ENCODE data around the gene PPP2R1B. TPM values are rescaled to one million over a fixed set of nuclear protein-coding genes. Genes with fewer than 3 reads are reported as not detected.

Gene PPP2R1B
- total and polyA plus RNA-seq, 2 donors (not counting 3 experiments of a cell fraction or from before 2014, with no cell fraction given): 18.0 to 50.8 TPM

DNA sequence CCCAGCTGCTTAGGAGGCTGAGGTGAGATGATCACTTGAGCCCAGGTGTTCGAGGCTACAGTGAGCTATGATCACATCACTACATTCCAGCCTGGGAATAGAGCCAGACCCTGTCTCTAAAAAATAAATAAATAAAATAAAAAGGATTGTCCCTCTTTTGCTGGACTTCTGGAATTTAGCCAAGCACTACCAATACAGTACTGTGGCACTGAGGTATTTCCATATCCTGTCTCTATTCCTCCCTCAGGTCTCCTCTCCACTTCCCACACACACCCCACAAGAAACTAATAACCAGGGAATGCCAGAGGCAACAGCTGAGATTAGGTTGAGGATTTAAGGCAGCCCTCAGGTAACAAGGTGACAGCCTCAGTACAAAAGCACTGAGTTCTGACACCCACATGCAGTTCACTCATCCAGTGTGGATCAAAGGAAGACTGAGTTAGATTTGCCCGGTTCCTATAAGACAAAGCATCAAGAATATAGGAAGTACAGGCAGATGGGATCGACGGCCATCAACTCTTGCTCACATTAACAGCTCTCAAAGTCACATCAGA lies 4.5 kb upstream of the PPP2R1B start:
- intact Hi-C loops (cut with micrococcal nuclease): no loop called here
- no peak for DNase-seq (ENCODE audit: low read depth, low spot score)
- Histone ChIP-seq H3K4me2 (ENCODE audit: insufficient read depth, low read length) (no peak overlapping the region), H3K9me3 (replicated peaks; ENCODE audit: control insufficient read depth, insufficient read depth, low read length) (no peaks in the 10 kb centered on the region), H3K4me1 (ENCODE audit: control insufficient read depth, extremely low read depth, insufficient read depth, low read length) (peaks cover 6% of the 10 kb centered on the region), H3K36me3 (ENCODE audit: control insufficient read depth in 2 of 2, extremely low read depth in 1 of 2, insufficient read depth in 2 of 2, low read length in 2 of 2) (no peaks in the 10 kb centered on the region), H3K9ac (replicated peaks; ENCODE audit: extremely low read depth, insufficient read depth, low read length) (no peak overlapping the region), H3K4me3 (replicated peaks in 1 of 3; ENCODE audit: insufficient read depth in 1 of 3, low read depth in 1 of 3, low read length in 3 of 3) (no peak overlapping the region), H3K9me1 (replicated peaks; ENCODE audit: control insufficient read depth, extremely low read depth, insufficient read depth, low read length) (no peaks in the 10 kb centered on the region), H3K27ac (ENCODE audit: insufficient read depth, low read depth, low read length) (no peak overlapping the region), H4K20me1 (replicated peaks; ENCODE audit: control insufficient read depth, extremely low read depth, insufficient read depth, low read length) (no peaks in the 10 kb centered on the region), H2AFZ (ENCODE audit: low read depth, low read length) (no peak overlapping the region), H3K79me2 (ENCODE audit: control insufficient read depth, insufficient read depth, low read length) (peaks cover under 1% of the 10 kb centered on the region), H3K27me3 (ENCODE audit: control insufficient read depth in 2 of 2, insufficient read depth in 2 of 2, low read length in 2 of 2) (no peaks in the 10 kb centered on the region)
- ChIA-PET CTCF (interaction anchor here (1.0 to 1.5 kb wide), 2 partner anchors 9 to 166 kb away, joined by 4 to 8 read pairs; no protein-coding TSS in a partner anchor), POLR2A (no interaction called here)
- no peak for FAIRE-seq
- TF ChIP-seq, protein P1, sequence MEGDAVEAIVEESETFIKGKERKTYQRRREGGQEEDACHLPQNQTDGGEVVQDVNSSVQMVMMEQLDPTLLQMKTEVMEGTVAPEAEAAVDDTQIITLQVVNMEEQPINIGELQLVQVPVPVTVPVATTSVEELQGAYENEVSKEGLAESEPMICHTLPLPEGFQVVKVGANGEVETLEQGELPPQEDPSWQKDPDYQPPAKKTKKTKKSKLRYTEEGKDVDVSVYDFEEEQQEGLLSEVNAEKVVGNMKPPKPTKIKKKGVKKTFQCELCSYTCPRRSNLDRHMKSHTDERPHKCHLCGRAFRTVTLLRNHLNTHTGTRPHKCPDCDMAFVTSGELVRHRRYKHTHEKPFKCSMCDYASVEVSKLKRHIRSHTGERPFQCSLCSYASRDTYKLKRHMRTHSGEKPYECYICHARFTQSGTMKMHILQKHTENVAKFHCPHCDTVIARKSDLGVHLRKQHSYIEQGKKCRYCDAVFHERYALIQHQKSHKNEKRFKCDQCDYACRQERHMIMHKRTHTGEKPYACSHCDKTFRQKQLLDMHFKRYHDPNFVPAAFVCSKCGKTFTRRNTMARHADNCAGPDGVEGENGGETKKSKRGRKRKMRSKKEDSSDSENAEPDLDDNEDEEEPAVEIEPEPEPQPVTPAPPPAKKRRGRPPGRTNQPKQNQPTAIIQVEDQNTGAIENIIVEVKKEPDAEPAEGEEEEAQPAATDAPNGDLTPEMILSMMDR (IDR thresholded peaks at IDR 0.05; ENCODE audit: extremely low read depth in 1 of 2, insufficient read depth in 1 of 2, low read depth in 1 of 2, low read length in 2 of 2): no peak
- TF ChIP-seq JUN (IDR thresholded peaks at IDR 0.05; ENCODE audit: borderline replicate concordance, insufficient read depth, insufficient read length, low read depth) (no peak), POLR2A (IDR thresholded peaks at IDR 0.05; ENCODE audit: low read depth, low read length) (no peak), POLR2AphosphoS5 (IDR thresholded peaks at IDR 0.05; ENCODE audit: insufficient read depth, low read depth, low read length) (no peak), FOS (IDR thresholded peaks at IDR 0.05; ENCODE audit: borderline replicate concordance, insufficient read depth, low read length) (no peak), GATA2 (IDR thresholded peaks at IDR 0.05; ENCODE audit: insufficient read depth, insufficient read length, low read depth, low read length) (no peak), EZH2 (IDR thresholded peaks at IDR 0.05; ENCODE audit: borderline replicate concordance, low read depth, low read length, severe bottlenecking) (no peak), MYC (IDR thresholded peaks at IDR 0.05; ENCODE audit: low read depth, low read length) (no peak)
- TF ChIP-seq, protein P2, sequence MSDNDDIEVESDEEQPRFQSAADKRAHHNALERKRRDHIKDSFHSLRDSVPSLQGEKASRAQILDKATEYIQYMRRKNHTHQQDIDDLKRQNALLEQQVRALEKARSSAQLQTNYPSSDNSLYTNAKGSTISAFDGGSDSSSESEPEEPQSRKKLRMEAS (IDR thresholded peaks at IDR 0.05; ENCODE audit: insufficient read depth, insufficient read length): no peak
- dilution Hi-C loops (cut with MboI; ENCODE audit: extremely low pct_ligation_motif_present, low sequenced_read_pairs): no loop called here
- BruUV-seq (replicated peaks): no TSS peak
